Natural killer cell (primary cell): Measurements from ENCODE around the gene GATAD2A. TPM values are rescaled to one million over a fixed set of nuclear protein-coding genes. Genes with fewer than 3 reads are reported as not detected.

ENCODE experiments used
- ATAC-seq, 3 donors: fragments of 150-1000 bp in 2 of 3; fragments of 200-7000 bp in 1 of 3; cut with Tn5 transposase; 1 replicate in 1 of 3; 2 replicates in 2 of 3; pipeline ENCODE4 v1.10.0; 2021; ENCODE audit warnings: mild to moderate bottlenecking in 2 of 3, moderate library complexity in 2 of 3
- DNase-seq, 2 donors: peaks; one replicate each; pipeline versions ENCODE4 v3.0.0 to v3.0.0-alpha.2; 2013 to 2021; ENCODE audit warnings: mixed read lengths in 1 of 2
- H3K27ac ChIP-seq: one replicate; pipeline ENCODE4 v1.5.1; 2013; ENCODE audit warnings: mild to moderate bottlenecking, low read length
- H3K27me3 ChIP-seq: one replicate; pipeline ENCODE4 v1.6.1; 2013; ENCODE audit warnings: low read length; ENCODE audit not compliant: control insufficient read depth, insufficient read depth
- H3K36me3 ChIP-seq: one replicate; pipeline ENCODE4 v1.6.1; 2013; ENCODE audit warnings: low read length; ENCODE audit not compliant: control insufficient read depth, insufficient read depth
- H3K4me1 ChIP-seq: one replicate; pipeline ENCODE4 v1.6.1; 2013; ENCODE audit warnings: low read length; ENCODE audit not compliant: control insufficient read depth, insufficient read depth
- H3K4me3 ChIP-seq: one replicate; pipeline ENCODE4 v1.5.1; 2013; ENCODE audit warnings: low read length
- H3K9me3 ChIP-seq: one replicate; pipeline ENCODE4 v1.6.1; 2013; ENCODE audit warnings: low read length; ENCODE audit not compliant: control insufficient read depth, insufficient read depth
- H3K27ac Mint-ChIP-seq, 2 donors: one replicate each; pipeline ENCODE4 v1.8.0; 2022; ENCODE audit warnings: mild to moderate bottlenecking in 2 of 2, mixed read lengths in 2 of 2, moderate library complexity in 1 of 2
- H3K27me3 Mint-ChIP-seq, 2 donors: one replicate each; pipeline ENCODE4 v1.8.0; 2022; ENCODE audit warnings: low read depth in 2 of 2, mixed read lengths in 2 of 2
- H3K36me3 Mint-ChIP-seq: one replicate; pipeline ENCODE4 v1.8.0; 2022; ENCODE audit warnings: mixed read lengths
- H3K4me1 Mint-ChIP-seq, 2 donors: one replicate each; pipeline ENCODE4 v1.8.0; 2022; ENCODE audit warnings: mixed read lengths in 2 of 2
- H3K4me3 Mint-ChIP-seq: one replicate; pipeline ENCODE4 v1.8.0; 2022; ENCODE audit warnings: mild to moderate bottlenecking, moderate library complexity, mixed read lengths
- H3K9me3 Mint-ChIP-seq, 2 donors: one replicate each; pipeline ENCODE4 v1.8.0; 2022; ENCODE audit warnings: mixed read lengths in 2 of 2
- whole genome bisulfite sequencing: methylation state at CpG from one replicate; pipeline ENCODE4 v1.1.7; 2013; ENCODE audit warnings: missing lambda C conversion rate; ENCODE audit not compliant: insufficient coverage; 5-methylcytosine and 5-hydroxymethylcytosine counted together
- intact Hi-C: fragments of 100-400 bp; cut with micrococcal nuclease; formaldehyde crosslinking; loops from one replicate; pipeline ENCODE4 v1.14.2; 2022
- total RNA-seq, 4 donors: library from RNA; stranded (reverse); fragments of 120-200 nt in 1 of 4; gene quantifications; one replicate each; pipeline versions ENCODE4 v1.2.3 to v1.2.4, GENCODE V29; 2013 to 2022
- TF ChIP-seq, protein P1 (sequence below): fragments of 200-600 bp; IDR thresholded peaks from one replicate; pipeline ENCODE4 v1.8.0; 2022; ENCODE audit warnings: antibody characterized with exemption

GATAD2A gene
- total RNA-seq, 3 donors from 2014 or later (not counting 1 experiment from before 2014, with no cell fraction given), result 209 to 232 (median 230) TPM

DNA sequence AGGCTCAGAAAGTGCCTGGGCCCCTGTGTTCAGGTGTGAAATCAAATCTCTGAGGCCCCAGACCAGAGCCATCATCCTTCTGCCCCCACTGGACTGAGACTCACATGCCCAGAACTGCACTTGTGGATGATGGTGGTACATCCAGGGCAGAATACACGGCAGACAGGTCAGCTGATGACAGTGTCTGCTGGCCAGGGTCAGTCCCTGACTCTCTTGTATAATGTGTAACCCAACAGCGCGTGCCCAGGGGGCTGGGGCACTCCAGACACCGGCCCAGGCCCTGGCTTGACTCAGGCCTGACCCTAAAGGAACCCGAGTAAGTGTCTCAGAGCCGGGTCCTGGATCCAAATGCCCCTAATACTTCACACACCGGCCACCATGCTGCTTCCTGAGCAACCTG is 37.4 kb upstream of the GATAD2A start:
- DNase-seq, result no peak
- TF ChIP-seq, protein P1, sequence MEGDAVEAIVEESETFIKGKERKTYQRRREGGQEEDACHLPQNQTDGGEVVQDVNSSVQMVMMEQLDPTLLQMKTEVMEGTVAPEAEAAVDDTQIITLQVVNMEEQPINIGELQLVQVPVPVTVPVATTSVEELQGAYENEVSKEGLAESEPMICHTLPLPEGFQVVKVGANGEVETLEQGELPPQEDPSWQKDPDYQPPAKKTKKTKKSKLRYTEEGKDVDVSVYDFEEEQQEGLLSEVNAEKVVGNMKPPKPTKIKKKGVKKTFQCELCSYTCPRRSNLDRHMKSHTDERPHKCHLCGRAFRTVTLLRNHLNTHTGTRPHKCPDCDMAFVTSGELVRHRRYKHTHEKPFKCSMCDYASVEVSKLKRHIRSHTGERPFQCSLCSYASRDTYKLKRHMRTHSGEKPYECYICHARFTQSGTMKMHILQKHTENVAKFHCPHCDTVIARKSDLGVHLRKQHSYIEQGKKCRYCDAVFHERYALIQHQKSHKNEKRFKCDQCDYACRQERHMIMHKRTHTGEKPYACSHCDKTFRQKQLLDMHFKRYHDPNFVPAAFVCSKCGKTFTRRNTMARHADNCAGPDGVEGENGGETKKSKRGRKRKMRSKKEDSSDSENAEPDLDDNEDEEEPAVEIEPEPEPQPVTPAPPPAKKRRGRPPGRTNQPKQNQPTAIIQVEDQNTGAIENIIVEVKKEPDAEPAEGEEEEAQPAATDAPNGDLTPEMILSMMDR, result no peak
- 92% methylated on average over 7 of the region's 7 CpGs for WGBS
- no peaks in the 10 kb centered on the region for H3K9me3 Mint-ChIP-seq
- Histone ChIP-seq H3K27me3 (no peaks in the 10 kb centered on the region), H3K27ac (no peak overlapping the region), H3K36me3 (no peaks in the 10 kb centered on the region), H3K4me3 (no peak overlapping the region), H3K4me1 (peaks cover 40% of the 10 kb centered on the region), H3K9me3 (no peaks in the 10 kb centered on the region)
- ATAC-seq, result no peak
- no peak overlapping the region for H3K4me3 Mint-ChIP-seq
- intact Hi-C loops, result no loop called here
- no peak overlapping the region for H3K27ac Mint-ChIP-seq
- H3K4me1 Mint-ChIP-seq, result peaks cover 16 to 19% of the 10 kb centered on the region in 2 donors
- no peaks in the 10 kb centered on the region for H3K27me3 Mint-ChIP-seq
- H3K36me3 Mint-ChIP-seq, result no peaks in the 10 kb centered on the region

- Histone ChIP-seq H3K27me3 (no peaks in the 10 kb centered on the region), H3K36me3 (no peaks in the 10 kb centered on the region), H3K27ac (no peak overlapping the region), H3K9me3 (no peaks in the 10 kb centered on the region), H3K4me3 (no peak overlapping the region), H3K4me1 (peaks cover 29% of the 10 kb centered on the region)
- Mint-ChIP-seq H3K4me3 (no peak overlapping the region), H3K9me3 (no peaks in the 10 kb centered on the region), H3K4me1 (peaks cover 9 to 14% of the 10 kb centered on the region in 2 donors), H3K27ac (no peak overlapping the region), H3K36me3 (no peaks in the 10 kb centered on the region), H3K27me3 (no peaks in the 10 kb centered on the region)
- WGBS, result 94% methylated on average over 8 of the region's 8 CpGs
- intact Hi-C loops, result no loop called here
- DNase-seq, result no peak
- TF ChIP-seq, protein P1, result no peak
- no peak for ATAC-seq
Measured at GRCh38 chr19:19371059-19371458, 34.4 kb upstream of the GATAD2A start.

- H3K4me3 ChIP-seq, result no peak overlapping the region
- WGBS, result 35% methylated on average over 8 of the region's 8 CpGs
- peaks cover 18% of the 10 kb centered on the region for H3K4me1 ChIP-seq
- Mint-ChIP-seq H3K9me3 (no peaks in the 10 kb centered on the region), H3K27me3 (no peaks in the 10 kb centered on the region), H3K4me3 (peak overlapping the region; percentile 74), H3K27ac (peak overlapping the region; percentile 90 to 95), H3K4me1 (peaks cover 8 to 9% of the 10 kb centered on the region in 2 donors), H3K36me3 (no peaks in the 10 kb centered on the region)
- H3K27me3 ChIP-seq, result no peaks in the 10 kb centered on the region
- H3K36me3 ChIP-seq, result no peaks in the 10 kb centered on the region
- peak overlapping the region; percentile 82 for H3K27ac ChIP-seq
- TF ChIP-seq, protein P1, result no peak
- ATAC-seq (peak; percentile 90 to 99 (median 98)), DNase-seq (peak; percentile 34 to 71)
- no peaks in the 10 kb centered on the region for H3K9me3 ChIP-seq
- intact Hi-C loops, result no loop called here
Measured at GRCh38 chr19:19372656-19373416, 32.6 kb upstream of the GATAD2A start.
